K562 (cell line): ENCODE results near the gene ITGA3. TPM values are rescaled to one million over a fixed set of nuclear protein-coding genes. Genes with fewer than 3 reads are reported as not detected.

ENCODE experiments used
- ATF1 ChIP-seq, 2 experiments: fragments of 450-650 bp in 1 of 2; IDR thresholded peaks; 2 replicates each; pipeline ENCODE4 v1.6.1; 2016; ENCODE audit warnings: missing compliant biosample characterization in 1 of 2, missing genetic modification characterization in 1 of 2
- CREM ChIP-seq: IDR thresholded peaks from 2 replicates; pipeline ENCODE4 v1.6.1; 2014; ENCODE audit warnings: antibody characterized with exemption, low read depth
- CXXC5 ChIP-seq: fragments of 250-450 bp; sonication (Bioruptor Pico); IDR thresholded peaks from 2 replicates; pipeline ENCODE4 v1.8.0; 2022; ENCODE audit warnings: inconsistent platforms, mild to moderate bottlenecking, moderate library complexity
- FOS ChIP-seq: IDR thresholded peaks from 3 replicates; pipeline ENCODE4 v1.6.1; 2011; ENCODE audit not compliant: insufficient read length; ENCODE audit errors: extremely low read depth
- KDM2B ChIP-seq: fragments of 250-450 bp; sonication (Bioruptor Pico); IDR thresholded peaks from 2 replicates; pipeline ENCODE4 v1.8.0; 2021; ENCODE audit warnings: mild to moderate bottlenecking, moderate library complexity
- MCM7 ChIP-seq, 2 experiments: fragments of 450-650 bp; IDR thresholded peaks; 2 replicates each; pipeline ENCODE4 v1.6.1; 2016 to 2018
- NFRKB ChIP-seq: fragments of 450-650 bp; IDR thresholded peaks from 2 replicates; pipeline ENCODE4 v1.6.1; 2016; ENCODE audit warnings: low read depth
- TOE1 ChIP-seq, 2 experiments: fragments of 450-650 bp in 1 of 2; sonication (generic) in 1 of 2; formaldehyde crosslinking in 1 of 2; IDR thresholded peaks; 2 replicates each; pipeline versions ENCODE4 v1.7.1 to v1.8.0; 2016 to 2022; ENCODE audit warnings: borderline replicate concordance in 2 of 2, mild to moderate bottlenecking in 2 of 2, antibody characterized with exemption in 1 of 2, inconsistent platforms in 1 of 2, low read depth in 1 of 2, missing genetic modification reagents in 1 of 2, moderate library complexity in 1 of 2
- polyA plus RNA-seq, 8 experiments: library from polyadenylated mRNA; depleted of rRNA in 4 of 8; stranded (reverse) in 5 of 8; unstranded in 3 of 8; fragments of >200 nt; fragmentation: Nextera tagmentation in 2 of 8; fragmentation: Illumina TruSeq in 1 of 8; extraction: Ambion mirVana in 2 of 8; extraction: Trizol in 1 of 8; gene quantifications; 2 replicates each; pipeline versions ENCODE4 v1.2.1 to v1.2.3, GENCODE V29; 2011 to 2014; ENCODE audit warnings: inconsistent platforms in 1 of 8, missing spikeins in 1 of 8
- total RNA-seq, 7 experiments: library from RNA; depleted of rRNA in 6 of 7; stranded (reverse); fragments of >200 nt in 6 of 7; fragmentation: Illumina TruSeq in 2 of 7; extraction: Trizol in 2 of 7; gene quantifications; 2 replicates each; pipeline versions ENCODE4 v1.2.1 to v1.2.3, GENCODE V29; 2011 to 2021; ENCODE audit warnings: low replicate concordance in 1 of 7
- TF ChIP-seq, protein P1 (sequence below): fragments of 250-450 bp; sonication (Bioruptor Pico); IDR thresholded peaks from 2 replicates; pipeline ENCODE4 v1.4.0; 2020; ENCODE audit warnings: mild to moderate bottlenecking, moderate library complexity, borderline replicate concordance

Gene ITGA3
- total and polyA plus RNA-seq, 9 of the 15 experiments (the other 6 are each of a cell fraction or from before 2014, with no cell fraction given), result 0.03 to 0.75 (median 0.14) TPM; not detected in 2

DNA sequence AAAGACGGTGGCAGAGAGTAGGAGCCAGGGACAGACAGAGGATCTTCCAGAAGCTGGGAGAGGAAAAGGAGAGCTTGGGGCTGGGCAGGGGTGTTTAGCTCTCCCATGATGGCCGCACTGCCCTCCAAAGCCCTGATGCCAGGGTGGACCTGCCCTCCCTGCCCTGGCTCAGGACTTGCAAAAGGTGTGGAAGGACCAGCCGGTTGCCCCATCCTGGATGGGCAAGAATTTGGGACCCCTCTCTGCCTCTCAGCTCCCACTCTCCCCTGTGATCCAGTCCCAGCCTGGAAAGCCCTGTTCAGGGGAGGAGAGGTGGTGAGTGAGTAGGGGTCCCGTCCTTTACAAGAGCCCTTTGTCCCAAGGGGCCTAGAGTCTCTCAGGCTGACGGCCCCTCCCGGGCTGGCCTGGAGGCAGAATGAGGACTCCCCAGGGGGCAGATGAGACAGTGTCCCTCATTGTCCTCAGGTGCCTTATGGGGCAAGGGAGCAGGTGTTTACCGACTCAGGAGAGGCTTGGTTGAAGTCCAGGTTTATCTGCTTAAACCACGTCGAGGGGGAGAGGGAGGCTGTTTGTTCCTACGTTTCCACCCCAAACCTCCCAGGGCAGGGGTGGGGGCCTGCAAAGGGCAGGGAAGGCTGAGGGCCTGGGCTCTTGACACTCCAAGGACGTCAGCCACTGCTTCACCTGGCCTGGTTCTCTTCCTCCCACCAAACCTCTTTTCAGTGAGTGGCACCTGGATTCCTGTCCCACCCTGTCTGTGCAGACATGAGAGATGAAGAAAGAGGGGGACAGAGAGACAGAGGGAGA is 19.3 kb upstream of the ITGA3 start (continued):
- no peak for TF ChIP-seq ATF1 (CRISPR knock-in tag; IDR thresholded peaks at IDR 0.05)
- no peak for TF ChIP-seq ATF1 (tag; IDR thresholded peaks at IDR 0.05)
- TF ChIP-seq, protein P1, sequence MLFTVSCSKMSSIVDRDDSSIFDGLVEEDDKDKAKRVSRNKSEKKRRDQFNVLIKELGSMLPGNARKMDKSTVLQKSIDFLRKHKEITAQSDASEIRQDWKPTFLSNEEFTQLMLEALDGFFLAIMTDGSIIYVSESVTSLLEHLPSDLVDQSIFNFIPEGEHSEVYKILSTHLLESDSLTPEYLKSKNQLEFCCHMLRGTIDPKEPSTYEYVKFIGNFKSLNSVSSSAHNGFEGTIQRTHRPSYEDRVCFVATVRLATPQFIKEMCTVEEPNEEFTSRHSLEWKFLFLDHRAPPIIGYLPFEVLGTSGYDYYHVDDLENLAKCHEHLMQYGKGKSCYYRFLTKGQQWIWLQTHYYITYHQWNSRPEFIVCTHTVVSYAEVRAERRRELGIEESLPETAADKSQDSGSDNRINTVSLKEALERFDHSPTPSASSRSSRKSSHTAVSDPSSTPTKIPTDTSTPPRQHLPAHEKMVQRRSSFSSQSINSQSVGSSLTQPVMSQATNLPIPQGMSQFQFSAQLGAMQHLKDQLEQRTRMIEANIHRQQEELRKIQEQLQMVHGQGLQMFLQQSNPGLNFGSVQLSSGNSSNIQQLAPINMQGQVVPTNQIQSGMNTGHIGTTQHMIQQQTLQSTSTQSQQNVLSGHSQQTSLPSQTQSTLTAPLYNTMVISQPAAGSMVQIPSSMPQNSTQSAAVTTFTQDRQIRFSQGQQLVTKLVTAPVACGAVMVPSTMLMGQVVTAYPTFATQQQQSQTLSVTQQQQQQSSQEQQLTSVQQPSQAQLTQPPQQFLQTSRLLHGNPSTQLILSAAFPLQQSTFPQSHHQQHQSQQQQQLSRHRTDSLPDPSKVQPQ (CRISPR knock-in tag), result no peak
- no peak for TF ChIP-seq NFRKB
- no peak for TF ChIP-seq CXXC5
- no peak for TF ChIP-seq KDM2B
- TF ChIP-seq MCM7 (IDR thresholded peaks at IDR 0.05), result no peak
- no peak for TF ChIP-seq CREM
- TF ChIP-seq TOE1 (IDR thresholded peaks at IDR 0.05; ENCODE audit: borderline replicate concordance), result no peak
- TF ChIP-seq TOE1 (CRISPR knock-in tag; IDR thresholded peaks at IDR 0.05; ENCODE audit: borderline replicate concordance, low read depth), result no peak
- TF ChIP-seq FOS, result no peak
- TF ChIP-seq, all 486 proteins: peak for 0
